ENCODE results near the gene CASP2. TPM values are rescaled to one million over a fixed set of nuclear protein-coding genes. Genes with fewer than 3 reads are reported as not detected.
A peak's percentile ranks its signal among the peaks of the same experiment; 100 is the strongest.

Gene CASP2
- total RNA-seq = 33.8 TPM

GRCh38 chr7:143287935-143288826 lies at the start of gene CASP2:
Gene CASP2, plus strand, starts transcription at chr7:143288351. Its CDS starts 105 bp downstream, at chr7:143288456.
- intact Hi-C loops (cut with DNase I) = no loop called here
- DNase-seq (ENCODE audit: low spot score) (peak; percentile 99), ATAC-seq (peak; percentile 98)

GRCh38 chr7:143239813-143240212 lies 48.3 kb upstream of the CASP2 start:
- intact Hi-C loops (cut with DNase I) = loop anchor here (10.0 kb wide), 2 partner anchors 65 to 175 kb away; no protein-coding TSS in a partner anchor
- DNase-seq (ENCODE audit: low spot score) (no peak), ATAC-seq (peak; percentile 64)

GRCh38 chr7:143240291-143241168 lies 47.6 kb upstream of the CASP2 start:
- intact Hi-C loops (cut with DNase I) = loop anchor here (10.0 kb wide), 2 partner anchors 64 to 174 kb away; no protein-coding TSS in a partner anchor
- DNase-seq (ENCODE audit: low spot score) (peak; percentile 82), ATAC-seq (peak; percentile 92)

- ATAC-seq (no peak), DNase-seq (ENCODE audit: low spot score) (no peak)
- intact Hi-C loops (cut with DNase I) = loop anchor here (10.0 kb wide), 2 partner anchors 62 to 172 kb away; no protein-coding TSS in a partner anchor
These were observed 45.8 kb upstream of the CASP2 start for GRCh38 chr7:143242306-143242705.

GRCh38 chr7:143243111-143243510 lies 45.0 kb upstream of the CASP2 start:
- ATAC-seq = no peak
- intact Hi-C loops (cut with DNase I) = loop anchor here (10.0 kb wide), 2 partner anchors 62 to 172 kb away; no protein-coding TSS in a partner anchor
- no peak for DNase-seq (ENCODE audit: low spot score)

- DNase-seq (ENCODE audit: low spot score) (no peak), ATAC-seq (no peak)
- intact Hi-C loops (cut with DNase I) = loop anchor here (10.0 kb wide), 2 partner anchors 61 to 171 kb away; no protein-coding TSS in a partner anchor
These were observed 44.5 kb upstream of the CASP2 start for GRCh38 chr7:143243614-143244013.

- intact Hi-C loops (cut with DNase I) = loop anchor here (10.0 kb wide), 2 partner anchors 60 to 170 kb away; no protein-coding TSS in a partner anchor
- DNase-seq (ENCODE audit: low spot score) = no peak
- ATAC-seq = no peak
These were observed 43.8 kb upstream of the CASP2 start for GRCh38 chr7:143244321-143244720.

GRCh38 chr7:143245123-143245522 lies 43.0 kb upstream of the CASP2 start:
- DNase-seq (ENCODE audit: low spot score) (no peak), ATAC-seq (no peak)
- intact Hi-C loops (cut with DNase I) = loop anchor here (10.0 kb wide), 2 partner anchors 60 to 170 kb away; no protein-coding TSS in a partner anchor

- ATAC-seq (no peak), DNase-seq (ENCODE audit: low spot score) (no peak)
- intact Hi-C loops (cut with DNase I) = loop anchor here (10.0 kb wide), 2 partner anchors 57 to 167 kb away; no protein-coding TSS in a partner anchor
These were observed 40.8 kb upstream of the CASP2 start for GRCh38 chr7:143247372-143247771.

GRCh38 chr7:143248761-143249354 lies 39.3 kb upstream of the CASP2 start:
- intact Hi-C loops (cut with DNase I) = loop anchor here (10.0 kb wide), 2 partner anchors 56 to 166 kb away; no protein-coding TSS in a partner anchor
- ATAC-seq = peak; percentile 86
- DNase-seq (ENCODE audit: low spot score) = no peak

GRCh38 chr7:143250199-143250598 lies 38.0 kb upstream of the CASP2 start:
- intact Hi-C loops (cut with DNase I) = no loop called here
- DNase-seq (ENCODE audit: low spot score) = no peak
- ATAC-seq = no peak

GRCh38 chr7:143250822-143251221 lies 37.3 kb upstream of the CASP2 start:
- ATAC-seq (no peak), DNase-seq (ENCODE audit: low spot score) (no peak)
- intact Hi-C loops (cut with DNase I) = no loop called here

- DNase-seq (ENCODE audit: low spot score) (no peak), ATAC-seq (no peak)
- intact Hi-C loops (cut with DNase I) = no loop called here
These were observed 36.1 kb upstream of the CASP2 start for GRCh38 chr7:143252006-143252405.

GRCh38 chr7:143255564-143255963 lies 32.6 kb upstream of the CASP2 start:
- intact Hi-C loops (cut with DNase I) = no loop called here
- ATAC-seq (no peak), DNase-seq (ENCODE audit: low spot score) (no peak)

GRCh38 chr7:143256325-143256724 lies 31.8 kb upstream of the CASP2 start:
- no peak for ATAC-seq
- intact Hi-C loops (cut with DNase I) = no loop called here
- no peak for DNase-seq (ENCODE audit: low spot score)

- ATAC-seq (no peak), DNase-seq (ENCODE audit: low spot score) (no peak)
- intact Hi-C loops (cut with DNase I) = no loop called here
These were observed 31.2 kb upstream of the CASP2 start for GRCh38 chr7:143256932-143257331.

GRCh38 chr7:143257501-143257900 lies 30.6 kb upstream of the CASP2 start:
- DNase-seq (ENCODE audit: low spot score) (no peak), ATAC-seq (no peak)
- intact Hi-C loops (cut with DNase I) = no loop called here

- intact Hi-C loops (cut with DNase I) = no loop called here
- ATAC-seq (no peak), DNase-seq (ENCODE audit: low spot score) (no peak)
These were observed 29.3 kb upstream of the CASP2 start for GRCh38 chr7:143258831-143259230.

GRCh38 chr7:143259765-143260164 lies 28.4 kb upstream of the CASP2 start:
- intact Hi-C loops (cut with DNase I) = no loop called here
- no peak for ATAC-seq

More at GRCh38 chr7:143259765-143260164, 28.4 kb upstream of the CASP2 start:
- no peak for DNase-seq (ENCODE audit: low spot score)
